Measurements from ENCODE around the gene SIRPA. TPM values are rescaled to one million over a fixed set of nuclear protein-coding genes. Genes with fewer than 3 reads are reported as not detected.

SIRPA gene
- total RNA-seq, 4 donors from 2014 or later, result 9.0 to 46.6 (median 18.6) TPM

- WGBS, 2 donors (ENCODE audit: low coverage in 1 of 2), result 92% methylated on average over 2 of the region's 2 CpGs; no CpG with 5 or more reads in 1 of the 2 donors
- H3K9me3 ChIP-seq, result no peaks in the 10 kb centered on the region
- no peaks in the 10 kb centered on the region for H3K27me3 ChIP-seq
- no peaks in the 10 kb centered on the region for H3K36me3 ChIP-seq
- H3K27ac ChIP-seq, result no peak overlapping the region
- in situ Hi-C loops (cut with MboI; ENCODE audit: low pct_ligation_motif_present in 1 of 4, low pct_unique_long_range_greater_than_20kb in 1 of 4, low sequenced_read_pairs in 3 of 4) (no loop called here), intact Hi-C loops (cut with DNase I; ENCODE audit: low total_unique reads) (loop anchor here (10.0 kb wide), 1 partner anchor 47 kb away; the partner anchor contains the start of gene SIRPA)
- TF ChIP-seq, protein P1, sequence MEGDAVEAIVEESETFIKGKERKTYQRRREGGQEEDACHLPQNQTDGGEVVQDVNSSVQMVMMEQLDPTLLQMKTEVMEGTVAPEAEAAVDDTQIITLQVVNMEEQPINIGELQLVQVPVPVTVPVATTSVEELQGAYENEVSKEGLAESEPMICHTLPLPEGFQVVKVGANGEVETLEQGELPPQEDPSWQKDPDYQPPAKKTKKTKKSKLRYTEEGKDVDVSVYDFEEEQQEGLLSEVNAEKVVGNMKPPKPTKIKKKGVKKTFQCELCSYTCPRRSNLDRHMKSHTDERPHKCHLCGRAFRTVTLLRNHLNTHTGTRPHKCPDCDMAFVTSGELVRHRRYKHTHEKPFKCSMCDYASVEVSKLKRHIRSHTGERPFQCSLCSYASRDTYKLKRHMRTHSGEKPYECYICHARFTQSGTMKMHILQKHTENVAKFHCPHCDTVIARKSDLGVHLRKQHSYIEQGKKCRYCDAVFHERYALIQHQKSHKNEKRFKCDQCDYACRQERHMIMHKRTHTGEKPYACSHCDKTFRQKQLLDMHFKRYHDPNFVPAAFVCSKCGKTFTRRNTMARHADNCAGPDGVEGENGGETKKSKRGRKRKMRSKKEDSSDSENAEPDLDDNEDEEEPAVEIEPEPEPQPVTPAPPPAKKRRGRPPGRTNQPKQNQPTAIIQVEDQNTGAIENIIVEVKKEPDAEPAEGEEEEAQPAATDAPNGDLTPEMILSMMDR (IDR thresholded peaks at IDR 0.05), result no peak
- TF ChIP-seq POLR2AphosphoS5 (IDR thresholded peaks at IDR 0.05) (no peak), POLR2A (IDR thresholded peaks at IDR 0.05) (no peak), EP300 (IDR thresholded peaks at IDR 0.05; ENCODE audit: low read depth) (no peak)
- no peak for DNase-seq
- H3K4me1 ChIP-seq, result peaks cover 0 to 11% (median 6%) of the 10 kb centered on the region in 4 donors
- no peak overlapping the region for H3K4me3 ChIP-seq
These were observed 47.4 kb upstream of the SIRPA start for GRCh38 chr20:1847780-1848179.

- no peaks in the 10 kb centered on the region for H3K27me3 ChIP-seq
- no peak overlapping the region for H3K4me3 ChIP-seq
- in situ Hi-C loops (cut with MboI; ENCODE audit: low pct_ligation_motif_present in 1 of 4, low pct_unique_long_range_greater_than_20kb in 1 of 4, low sequenced_read_pairs in 3 of 4) (no loop called here), intact Hi-C loops (cut with DNase I; ENCODE audit: low total_unique reads) (loop anchor here (10.0 kb wide), 1 partner anchor 46 kb away; the partner anchor contains the start of gene SIRPA)
- H3K27ac ChIP-seq, result no peak overlapping the region
- DNase-seq, result peak; percentile 20
- no peak for TF ChIP-seq EP300 (IDR thresholded peaks at IDR 0.05; ENCODE audit: low read depth)
- H3K36me3 ChIP-seq, result no peaks in the 10 kb centered on the region
- no peaks in the 10 kb centered on the region for H3K9me3 ChIP-seq
- H3K4me1 ChIP-seq, result peaks cover 0 to 11% (median 6%) of the 10 kb centered on the region in 4 donors
These were observed 46.8 kb upstream of the SIRPA start for GRCh38 chr20:1848373-1848772.

GRCh38 chr20:1851396-1851795, 43.8 kb upstream of the SIRPA start:
- Histone ChIP-seq H3K4me1 (no peaks in the 10 kb centered on the region), H3K9me3 (no peaks in the 10 kb centered on the region), H3K27me3 (no peaks in the 10 kb centered on the region), H3K27ac (no peak overlapping the region), H3K36me3 (no peaks in the 10 kb centered on the region), H3K4me3 (no peak overlapping the region)
- WGBS, 2 donors (ENCODE audit: low coverage in 1 of 2), result 81 to 95% methylated on average over 2 of the region's 2 CpGs
- in situ Hi-C loops (cut with MboI; ENCODE audit: low pct_ligation_motif_present in 1 of 4, low pct_unique_long_range_greater_than_20kb in 1 of 4, low sequenced_read_pairs in 3 of 4), result no loop called here
- no peak for TF ChIP-seq POLR2AphosphoS5 (IDR thresholded peaks at IDR 0.05)
- no peak for TF ChIP-seq EP300 (IDR thresholded peaks at IDR 0.05; ENCODE audit: low read depth)
- TF ChIP-seq, protein P1 (IDR thresholded peaks at IDR 0.05), result no peak
- no peak for TF ChIP-seq POLR2A (IDR thresholded peaks at IDR 0.05)
- DNase-seq, result no peak
- intact Hi-C loops (cut with DNase I; ENCODE audit: low total_unique reads), result no loop called here

GRCh38 chr20:1853473-1853872, 41.7 kb upstream of the SIRPA start:
- in situ Hi-C loops (cut with MboI; ENCODE audit: low pct_ligation_motif_present in 1 of 4, low pct_unique_long_range_greater_than_20kb in 1 of 4, low sequenced_read_pairs in 3 of 4), result no loop called here
- Histone ChIP-seq H3K4me1 (no peaks in the 10 kb centered on the region), H3K4me3 (no peak overlapping the region), H3K27ac (no peak overlapping the region), H3K36me3 (no peaks in the 10 kb centered on the region), H3K9me3 (no peaks in the 10 kb centered on the region), H3K27me3 (no peaks in the 10 kb centered on the region)
- intact Hi-C loops (cut with DNase I; ENCODE audit: low total_unique reads), result no loop called here
- 79 to 92% methylated on average over 6 to 7 of the region's 7 CpGs for WGBS, 2 donors (ENCODE audit: low coverage in 1 of 2)
- no peak for TF ChIP-seq EP300 (IDR thresholded peaks at IDR 0.05; ENCODE audit: low read depth)
- TF ChIP-seq, protein P1 (IDR thresholded peaks at IDR 0.05), result no peak
- TF ChIP-seq POLR2AphosphoS5 (IDR thresholded peaks at IDR 0.05), result no peak
- TF ChIP-seq POLR2A (IDR thresholded peaks at IDR 0.05), result no peak
- DNase-seq, result no peak

- no peak for DNase-seq
- Histone ChIP-seq H3K4me3 (no peak overlapping the region), H3K4me1 (no peaks in the 10 kb centered on the region), H3K9me3 (no peaks in the 10 kb centered on the region), H3K27me3 (no peaks in the 10 kb centered on the region), H3K36me3 (no peaks in the 10 kb centered on the region), H3K27ac (no peak overlapping the region)
- WGBS, 2 donors (ENCODE audit: low coverage in 1 of 2), result 78 to 100% methylated on average over 1 to 5 of the region's 5 CpGs
- in situ Hi-C loops (cut with MboI; ENCODE audit: low pct_ligation_motif_present in 1 of 4, low pct_unique_long_range_greater_than_20kb in 1 of 4, low sequenced_read_pairs in 3 of 4) (no loop called here), intact Hi-C loops (cut with DNase I; ENCODE audit: low total_unique reads) (no loop called here)
- TF ChIP-seq, protein P1 (IDR thresholded peaks at IDR 0.05), result no peak
- no peak for TF ChIP-seq POLR2AphosphoS5 (IDR thresholded peaks at IDR 0.05)
- TF ChIP-seq POLR2A (IDR thresholded peaks at IDR 0.05), result no peak
- no peak for TF ChIP-seq EP300 (IDR thresholded peaks at IDR 0.05; ENCODE audit: low read depth)
These were observed 41.0 kb upstream of the SIRPA start for GRCh38 chr20:1854246-1854645.

Measured in transverse colon (tissue), 4 donors.